ENCODE measurements around the gene MAVS. TPM values are rescaled to one million over a fixed set of nuclear protein-coding genes. Genes with fewer than 3 reads are reported as not detected.

Gene MAVS
- total RNA-seq, 2 donors from 2014 or later = 35.2 to 42.1 TPM

GRCh38 chr20:3862333-3862732 lies 15.7 kb downstream of the MAVS start:
- Histone ChIP-seq H3K27ac (no peak overlapping the region), H3K4me3 (no peak overlapping the region), H3K27me3 (replicated peaks; ENCODE audit: insufficient read depth) (no peaks in the 10 kb centered on the region), H3K9me3 (no peaks in the 10 kb centered on the region), H3K36me3 (peaks cover 88% of the 10 kb centered on the region), H3K4me1 (ENCODE audit: control insufficient read depth in 1 of 2, low read depth in 2 of 2) (no peaks in the 10 kb centered on the region)
- no peak for TF ChIP-seq CTCF (IDR thresholded peaks at IDR 0.05)
- no peak for ATAC-seq (ENCODE audit: insufficient number of reproducible peaks, low FRiP score, low read depth)
- DNase-seq (ENCODE audit: low spot score) = no peak

GRCh38 chr20:3863317-3863716 lies 16.7 kb downstream of the MAVS start:
- DNase-seq (ENCODE audit: low spot score) (no peak), ATAC-seq (ENCODE audit: insufficient number of reproducible peaks, low FRiP score, low read depth) (no peak)
- Histone ChIP-seq H3K27ac (no peak overlapping the region), H3K27me3 (replicated peaks; ENCODE audit: insufficient read depth) (no peaks in the 10 kb centered on the region), H3K36me3 (peaks cover 78% of the 10 kb centered on the region), H3K9me3 (no peaks in the 10 kb centered on the region), H3K4me1 (ENCODE audit: control insufficient read depth in 1 of 2, low read depth in 2 of 2) (no peaks in the 10 kb centered on the region), H3K4me3 (no peak overlapping the region)
- no peak for TF ChIP-seq CTCF (IDR thresholded peaks at IDR 0.05)

- Histone ChIP-seq H3K4me1 (ENCODE audit: control insufficient read depth in 1 of 2, low read depth in 2 of 2) (no peaks in the 10 kb centered on the region), H3K27ac (no peak overlapping the region), H3K36me3 (peaks cover 68% of the 10 kb centered on the region), H3K27me3 (replicated peaks; ENCODE audit: insufficient read depth) (no peaks in the 10 kb centered on the region), H3K9me3 (no peaks in the 10 kb centered on the region), H3K4me3 (no peak overlapping the region)
- DNase-seq (ENCODE audit: low spot score) (no peak), ATAC-seq (ENCODE audit: insufficient number of reproducible peaks, low FRiP score, low read depth) (no peak)
- TF ChIP-seq CTCF (IDR thresholded peaks at IDR 0.05) = no peak
Measured at GRCh38 chr20:3864518-3864917, 17.9 kb downstream of the MAVS start.

- Histone ChIP-seq H3K36me3 (peaks cover 60% of the 10 kb centered on the region), H3K27me3 (replicated peaks; ENCODE audit: insufficient read depth) (no peaks in the 10 kb centered on the region), H3K4me3 (no peak overlapping the region), H3K9me3 (no peaks in the 10 kb centered on the region), H3K4me1 (ENCODE audit: control insufficient read depth in 1 of 2, low read depth in 2 of 2) (no peaks in the 10 kb centered on the region), H3K27ac (no peak overlapping the region)
- DNase-seq (ENCODE audit: low spot score) (no peak), ATAC-seq (ENCODE audit: insufficient number of reproducible peaks, low FRiP score, low read depth) (no peak)
- TF ChIP-seq CTCF (IDR thresholded peaks at IDR 0.05) = no peak
Measured at GRCh38 chr20:3865152-3865886, 18.7 kb downstream of the MAVS start.

- H3K9me3 ChIP-seq = no peaks in the 10 kb centered on the region
- no peak overlapping the region for H3K27ac ChIP-seq
- ATAC-seq (ENCODE audit: insufficient number of reproducible peaks, low FRiP score, low read depth) (no peak), DNase-seq (ENCODE audit: low spot score) (no peak)
- H3K36me3 ChIP-seq = peaks cover 54% of the 10 kb centered on the region
- no peaks in the 10 kb centered on the region for H3K27me3 ChIP-seq (replicated peaks; ENCODE audit: insufficient read depth)
- TF ChIP-seq CTCF (IDR thresholded peaks at IDR 0.05) = no peak
- no peaks in the 10 kb centered on the region for H3K4me1 ChIP-seq (ENCODE audit: control insufficient read depth in 1 of 2, low read depth in 2 of 2)
- no peak overlapping the region for H3K4me3 ChIP-seq
Measured at GRCh38 chr20:3865887-3866407, 19.3 kb downstream of the MAVS start.

Measured in thoracic aorta (tissue), 2 donors.